ENCODE measurements around the gene PKP1. TPM values are rescaled to one million over a fixed set of nuclear protein-coding genes. Genes with fewer than 3 reads are reported as not detected.
"Not testable (repeated sequence)": the region's sequence is repeated elsewhere in the genome, so short reads cannot be mapped to it uniquely, and the experiment has no call there.

The PKP1 gene
- polyA plus RNA-seq, 1 donor from 2014 or later = not detected

DNA sequence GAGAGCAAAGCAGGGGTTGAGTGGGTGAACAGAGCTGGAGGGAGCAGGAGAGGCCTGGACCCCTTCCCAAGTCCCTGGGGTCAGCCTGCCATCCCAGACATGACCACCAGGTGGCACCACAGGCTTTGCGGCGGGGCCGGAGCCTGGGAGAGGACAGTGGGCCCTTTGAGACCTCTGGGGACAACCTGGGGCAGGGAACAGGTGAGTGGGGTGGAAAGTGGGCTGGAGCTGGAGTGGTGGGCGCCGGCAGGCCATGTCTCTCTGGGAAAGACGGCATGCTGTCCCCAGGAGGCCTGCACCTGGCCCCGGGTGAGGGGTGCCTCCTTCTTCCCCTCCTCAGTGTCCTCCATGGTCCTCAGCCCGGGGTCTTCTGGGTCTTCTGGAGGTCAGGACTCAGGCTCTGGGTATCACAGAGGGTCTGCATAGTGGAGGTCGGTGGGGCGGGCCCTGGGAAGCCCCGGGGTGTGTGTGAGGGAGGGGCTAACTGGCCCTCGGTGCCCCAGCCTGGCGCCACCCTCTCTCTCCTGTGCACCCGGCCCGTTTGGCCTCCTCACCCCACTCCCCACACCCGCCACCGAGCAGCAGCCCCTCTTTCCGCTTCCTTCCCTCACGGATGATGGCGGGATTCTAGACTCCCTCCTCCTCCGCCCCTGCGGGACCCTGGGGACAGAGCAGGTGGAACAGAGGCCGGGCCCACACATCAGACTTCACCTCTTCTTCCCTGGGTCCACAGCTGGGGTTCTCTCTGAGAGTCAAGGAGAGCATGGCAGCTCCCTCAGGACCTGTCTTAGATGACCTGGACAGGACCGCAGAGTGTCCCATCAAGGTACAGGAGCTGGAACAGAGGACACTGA is 28.5 kb upstream of the PKP1 start:
- peaks cover 5% of the 10 kb centered on the region for H3K27me3 Mint-ChIP-seq
- no peak overlapping the region for H3K27ac Mint-ChIP-seq
- no peaks in the 10 kb centered on the region for H3K36me3 Mint-ChIP-seq
- no peak overlapping the region for H3K4me3 Mint-ChIP-seq
- no peaks in the 10 kb centered on the region for H3K9me3 Mint-ChIP-seq
- H3K4me1 Mint-ChIP-seq = no peaks in the 10 kb centered on the region

DNA sequence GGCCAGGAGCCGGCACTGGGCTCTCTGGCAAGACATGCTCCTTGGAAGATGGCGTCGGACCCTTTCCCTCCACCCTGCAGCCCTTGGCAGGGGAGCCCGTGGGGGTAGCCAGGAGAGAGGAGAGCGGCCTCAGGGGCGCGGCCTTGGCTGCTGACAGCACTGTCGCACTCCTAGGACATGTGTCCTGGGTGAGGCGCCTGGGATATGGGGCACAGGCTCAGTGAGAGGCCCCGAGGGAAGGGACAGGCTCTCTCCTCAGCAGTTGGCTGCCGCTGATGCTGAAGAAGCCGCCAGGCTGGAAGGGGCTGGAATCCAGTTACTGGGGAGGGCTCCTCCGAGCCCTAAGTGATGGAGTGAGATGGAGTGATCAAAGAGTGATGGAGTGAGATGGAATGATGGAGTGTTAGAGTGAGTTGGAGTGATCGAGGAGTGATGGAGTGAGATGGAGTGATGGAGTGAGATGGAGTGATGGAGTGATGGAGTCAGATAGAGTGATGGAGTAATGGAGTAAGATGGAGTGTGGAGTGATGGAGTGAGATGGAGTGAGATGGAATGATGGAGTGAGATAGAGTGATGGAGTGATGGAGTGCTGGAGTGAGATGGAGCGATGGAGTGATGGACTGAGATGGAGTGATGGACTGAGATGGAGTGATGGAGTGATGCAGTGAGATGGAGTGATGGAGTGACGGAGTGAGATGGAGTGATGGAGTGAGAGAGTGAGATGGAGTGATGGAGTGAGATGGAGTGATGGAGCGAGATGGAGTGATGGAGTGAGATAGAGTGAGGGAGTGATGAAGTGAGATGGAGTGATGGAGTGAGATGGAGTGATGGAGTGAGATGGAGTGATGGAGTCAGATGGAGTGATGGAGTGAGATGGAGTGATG is 27.6 kb upstream of the PKP1 start:
- Mint-ChIP-seq H3K27ac (no peak overlapping the region), H3K4me1 (peaks cover 0 to 2% (median 2%) of the 10 kb centered on the region in 3 donors), H3K4me3 (no peak overlapping the region), H3K9me3 (no peaks in the 10 kb centered on the region), H3K27me3 (peaks cover 10% of the 10 kb centered on the region), H3K36me3 (no peaks in the 10 kb centered on the region)

DNA sequence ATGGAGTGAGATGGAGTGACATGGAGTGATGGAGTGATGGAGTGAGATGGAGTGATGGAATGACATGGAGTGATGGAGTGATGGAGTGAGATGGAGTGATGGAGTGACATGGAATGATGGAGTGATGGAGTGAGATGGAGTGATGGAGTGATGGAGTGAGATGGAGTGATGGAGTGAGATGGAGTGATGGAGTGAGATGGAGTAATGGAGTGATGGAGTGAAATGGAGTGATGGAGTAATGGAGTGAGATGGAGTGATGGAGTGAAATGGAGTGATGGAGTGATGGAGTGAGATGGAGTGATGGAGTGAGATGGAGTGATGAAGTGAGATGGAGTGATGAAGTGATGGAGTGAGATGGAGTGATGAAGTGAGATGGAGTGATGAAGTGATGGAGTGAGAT is 25.2 kb upstream of the PKP1 start:
- H3K36me3 Mint-ChIP-seq, H3K27ac Mint-ChIP-seq, H3K9me3 Mint-ChIP-seq, H3K4me3 Mint-ChIP-seq, H3K4me1 Mint-ChIP-seq: not testable (repeated sequence)
- peaks cover 13% of the 10 kb centered on the region for H3K27me3 Mint-ChIP-seq

DNA sequence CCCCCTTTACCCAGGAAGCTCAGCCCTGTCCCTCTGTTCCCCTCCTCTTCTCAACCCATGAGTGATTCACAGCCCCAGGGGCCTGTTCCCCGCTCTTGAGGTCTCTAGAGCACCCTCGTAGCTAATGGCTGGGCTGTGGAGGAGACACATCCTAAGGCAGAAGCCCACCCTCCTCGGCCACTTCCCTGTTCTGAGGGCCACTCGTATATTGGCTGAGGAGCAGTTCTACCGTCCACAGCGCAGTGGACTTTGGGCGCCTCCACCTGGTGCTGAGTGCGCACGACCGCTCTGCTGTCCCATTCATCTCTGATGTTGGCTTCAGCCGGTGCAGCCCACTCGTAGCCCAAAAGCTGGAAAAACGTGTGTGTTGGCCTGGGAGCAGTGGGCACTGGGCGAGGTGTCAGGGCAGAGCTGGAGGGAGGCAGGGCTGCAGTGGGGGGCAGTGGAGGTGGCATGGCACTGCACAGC is 24.5 kb upstream of the PKP1 start:
- Mint-ChIP-seq H3K9me3 (no peaks in the 10 kb centered on the region), H3K4me3 (no peak overlapping the region), H3K36me3 (no peaks in the 10 kb centered on the region), H3K27me3 (peaks cover 13% of the 10 kb centered on the region), H3K4me1 (peaks cover 0 to 2% (median 2%) of the 10 kb centered on the region in 3 donors), H3K27ac (no peak overlapping the region)

DNA sequence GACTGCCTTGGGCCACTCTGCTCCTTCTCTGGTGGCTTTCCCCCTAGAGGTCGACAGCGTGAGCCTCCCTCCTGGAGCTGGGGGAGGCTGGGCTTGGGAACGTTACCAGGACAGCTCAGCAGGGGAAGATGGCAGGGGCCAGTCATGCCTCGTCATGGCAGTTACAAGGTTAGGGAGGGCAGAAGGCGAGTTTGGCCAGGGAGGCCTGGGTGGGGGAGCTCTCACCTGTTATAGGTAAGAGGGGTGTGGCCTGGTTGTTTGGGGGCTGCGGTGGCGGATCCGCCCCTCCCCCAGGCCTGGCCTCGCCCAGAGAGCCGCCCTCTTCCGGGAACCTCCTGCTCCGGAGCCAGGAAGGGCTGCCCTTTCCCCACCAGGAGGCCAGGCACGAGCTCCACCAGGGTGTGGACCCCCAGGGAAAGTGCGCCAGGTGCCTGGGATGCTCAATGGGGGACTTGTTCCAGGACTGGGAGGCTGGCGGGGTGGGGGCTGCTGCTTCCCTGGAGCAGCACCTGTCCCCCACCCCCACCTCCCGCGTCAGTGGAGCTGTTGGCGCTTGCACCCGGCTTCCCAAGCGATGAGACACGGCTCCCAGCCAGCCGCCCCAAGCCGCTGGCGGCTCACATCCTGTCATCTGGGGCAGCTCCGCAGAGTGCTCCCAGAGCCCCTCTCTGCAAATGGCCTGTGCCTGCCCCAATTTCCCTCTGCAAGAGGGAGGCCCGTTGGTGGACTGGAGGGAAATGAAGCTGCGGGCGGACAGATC is 23.6 kb upstream of the PKP1 start:
- Mint-ChIP-seq H3K4me3 (no peak overlapping the region), H3K27me3 (peaks cover 13% of the 10 kb centered on the region), H3K4me1 (peaks cover 0 to 2% (median 2%) of the 10 kb centered on the region in 3 donors), H3K9me3 (no peaks in the 10 kb centered on the region), H3K36me3 (no peaks in the 10 kb centered on the region), H3K27ac (no peak overlapping the region)

DNA sequence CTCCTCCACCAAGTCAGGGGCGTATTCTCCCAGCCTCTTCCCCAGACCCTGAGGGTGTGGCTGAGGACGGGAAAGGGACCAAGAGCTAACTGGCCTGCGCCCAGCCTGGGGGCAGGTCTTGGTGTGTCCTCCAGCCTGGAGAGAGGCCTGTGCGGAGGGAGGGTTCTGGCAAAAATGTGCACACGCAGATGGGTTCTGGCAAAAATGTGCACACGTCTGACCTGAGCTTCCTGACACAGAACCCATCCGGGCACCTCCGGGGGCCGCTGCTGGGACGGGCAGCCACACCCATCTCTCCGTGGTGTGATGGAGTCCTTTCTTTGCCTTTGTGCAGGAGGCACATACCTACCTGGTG is 23.1 kb upstream of the PKP1 start:
- Mint-ChIP-seq H3K27ac (no peak overlapping the region), H3K36me3 (no peaks in the 10 kb centered on the region), H3K9me3 (no peaks in the 10 kb centered on the region), H3K4me1 (peaks cover 0 to 2% (median 2%) of the 10 kb centered on the region in 3 donors), H3K27me3 (peaks cover 13% of the 10 kb centered on the region), H3K4me3 (no peak overlapping the region)

DNA sequence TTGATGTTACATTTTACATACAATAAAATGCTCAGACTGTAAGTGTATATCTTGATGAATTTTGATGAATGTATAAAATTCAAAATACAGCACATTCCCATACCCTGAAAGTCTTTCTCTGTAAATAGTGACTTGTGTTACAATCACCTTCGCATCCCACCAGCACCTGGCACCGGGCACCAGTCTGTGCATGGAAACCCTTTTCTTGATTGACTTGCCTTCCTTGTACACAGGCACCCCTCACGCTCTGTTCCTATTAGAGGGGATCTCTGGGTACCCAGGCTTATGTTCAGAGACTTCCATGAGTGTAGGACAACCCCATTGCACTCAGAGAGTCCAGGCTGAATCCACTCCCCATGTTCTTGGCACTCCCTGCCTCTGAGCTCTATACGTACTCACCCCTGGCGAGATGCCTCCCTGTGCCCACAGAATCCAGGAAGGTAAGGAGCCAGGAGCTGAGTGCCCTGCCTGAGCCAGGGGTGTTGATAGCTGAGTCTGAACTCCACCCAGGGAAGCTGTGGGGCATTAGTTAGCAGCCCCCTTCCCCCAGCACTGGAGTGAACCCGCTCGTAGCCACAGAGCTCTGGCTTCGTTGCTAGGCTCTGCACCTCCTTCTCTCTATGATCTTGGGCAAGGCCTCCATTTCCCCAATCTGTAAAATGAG is 22.5 kb upstream of the PKP1 start:
- Mint-ChIP-seq H3K27ac (no peak overlapping the region), H3K4me1 (peaks cover 0 to 2% (median 2%) of the 10 kb centered on the region in 3 donors), H3K9me3 (no peaks in the 10 kb centered on the region), H3K27me3 (peaks cover 16% of the 10 kb centered on the region), H3K36me3 (no peaks in the 10 kb centered on the region), H3K4me3 (no peak overlapping the region)

DNA sequence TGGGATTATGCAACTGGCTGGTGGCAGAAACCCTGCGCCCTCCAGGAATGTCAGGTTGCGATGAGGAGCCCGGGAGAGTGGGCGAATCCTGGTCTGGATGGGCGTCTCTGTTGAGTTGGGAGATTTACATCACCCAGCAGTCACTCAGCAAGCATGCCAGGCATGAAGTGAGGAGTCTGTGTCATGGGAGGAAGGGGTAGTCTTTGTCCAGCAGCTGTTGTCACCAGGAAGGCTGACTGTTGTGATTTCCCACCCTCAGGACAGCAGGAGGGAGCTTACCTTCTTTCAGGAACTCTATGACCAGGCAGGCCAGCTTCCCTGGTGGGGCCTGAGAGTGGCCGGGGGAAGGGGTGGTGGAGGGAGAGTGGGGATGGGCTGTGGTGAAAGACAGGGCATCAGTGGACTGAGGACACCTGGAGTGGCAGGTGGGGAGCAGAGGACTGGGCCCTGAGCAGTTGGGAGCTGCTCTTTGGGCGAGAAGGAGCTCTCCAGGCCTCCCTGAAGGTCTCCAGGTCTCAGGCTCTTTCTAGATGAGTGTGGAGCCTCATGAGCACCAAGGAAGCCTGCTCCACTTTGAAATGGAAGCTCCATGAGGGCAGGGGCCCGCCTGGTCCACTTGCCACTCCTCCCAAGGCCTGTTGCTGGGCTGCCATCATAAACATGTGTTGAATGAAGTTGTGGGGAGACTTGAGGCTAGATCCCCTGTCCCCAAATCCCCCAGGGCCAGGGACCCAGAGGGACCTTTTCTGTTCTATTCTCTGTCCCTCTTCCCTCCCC is 21.3 kb upstream of the PKP1 start:
- Mint-ChIP-seq H3K4me1 (peaks cover 0 to 2% (median 2%) of the 10 kb centered on the region in 3 donors), H3K4me3 (no peak overlapping the region), H3K27ac (no peak overlapping the region), H3K9me3 (no peaks in the 10 kb centered on the region), H3K27me3 (peaks cover 16% of the 10 kb centered on the region), H3K36me3 (no peaks in the 10 kb centered on the region)

DNA sequence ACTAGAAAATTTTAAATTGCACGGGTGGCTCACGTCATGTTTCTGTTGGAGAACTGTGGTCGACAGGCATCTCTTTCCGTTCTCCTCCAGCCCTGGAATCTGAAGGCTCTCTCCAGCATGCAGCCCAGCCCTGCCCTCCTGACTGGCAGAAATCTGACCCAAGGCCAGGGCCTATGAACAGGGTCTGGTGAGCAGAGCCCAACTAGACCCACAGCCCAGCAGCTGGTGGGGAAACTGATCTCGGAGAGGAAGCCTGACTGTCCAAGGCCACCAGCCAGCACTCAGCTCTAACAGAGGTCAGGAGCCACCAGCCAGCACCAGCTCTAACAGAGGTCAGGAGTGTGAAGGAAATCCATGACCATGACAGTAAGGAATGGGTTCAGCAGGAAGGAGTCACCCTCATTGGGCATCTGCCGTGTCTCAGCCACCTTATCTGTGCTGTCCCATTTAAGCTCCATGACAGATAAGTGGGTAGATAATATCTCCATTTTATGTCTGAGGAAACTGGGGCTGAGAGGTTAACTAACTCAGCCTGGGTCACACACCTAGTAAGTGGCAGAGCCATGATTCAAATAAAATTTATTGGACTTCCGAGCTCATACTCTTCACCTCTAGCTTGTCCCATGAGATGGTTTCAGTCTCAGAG is 20.2 kb upstream of the PKP1 start:
- H3K4me1 Mint-ChIP-seq = peaks cover 0 to 2% (median 2%) of the 10 kb centered on the region in 3 donors
- peaks cover 18% of the 10 kb centered on the region for H3K27me3 Mint-ChIP-seq
- no peaks in the 10 kb centered on the region for H3K36me3 Mint-ChIP-seq
- H3K27ac Mint-ChIP-seq = no peak overlapping the region
- H3K9me3 Mint-ChIP-seq = no peaks in the 10 kb centered on the region
- no peak overlapping the region for H3K4me3 Mint-ChIP-seq

DNA sequence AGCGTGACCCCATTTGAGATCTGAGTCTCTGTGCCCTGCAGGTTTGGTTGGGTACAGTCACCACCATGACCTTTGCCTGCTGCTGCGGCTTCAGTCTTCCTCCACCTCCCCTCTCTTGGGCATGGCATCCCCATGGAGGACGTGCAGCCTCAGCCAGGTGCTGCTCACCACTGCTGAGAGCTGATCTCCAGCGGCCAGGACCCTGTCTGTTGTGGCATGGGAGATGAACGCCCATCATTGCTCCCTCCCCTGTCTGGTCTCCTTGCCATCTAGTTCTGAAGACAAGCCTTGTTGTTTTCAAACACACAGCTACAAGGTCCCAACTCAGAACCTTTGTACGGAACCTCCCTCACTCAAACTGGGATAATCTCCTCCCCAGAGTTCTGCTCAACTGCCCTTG is 19.2 kb upstream of the PKP1 start:
- Mint-ChIP-seq H3K4me1 (peaks cover 0 to 2% (median 2%) of the 10 kb centered on the region in 3 donors), H3K36me3 (no peaks in the 10 kb centered on the region), H3K4me3 (no peak overlapping the region), H3K27ac (no peak overlapping the region), H3K9me3 (no peaks in the 10 kb centered on the region), H3K27me3 (peaks cover 19% of the 10 kb centered on the region)

DNA sequence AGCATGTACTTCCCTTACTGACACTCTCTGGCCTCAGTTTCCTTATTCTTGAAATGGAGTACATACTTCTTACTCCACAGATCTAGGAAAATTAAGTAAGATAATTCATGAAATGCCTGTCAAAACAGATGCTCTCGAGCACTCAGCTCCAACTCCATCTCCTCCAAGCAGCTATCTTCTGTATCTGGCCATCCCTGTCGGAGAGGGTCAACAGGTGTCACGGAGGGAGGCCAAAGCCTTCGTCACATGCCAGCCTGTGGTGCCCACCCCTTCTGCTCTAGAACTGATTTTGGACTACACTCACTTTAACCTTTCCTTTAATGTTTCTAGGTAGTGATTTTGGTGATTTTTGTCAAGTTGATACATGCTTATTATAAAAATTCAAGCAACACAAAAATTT is 18.8 kb upstream of the PKP1 start:
- no peak overlapping the region for H3K4me3 Mint-ChIP-seq
- H3K9me3 Mint-ChIP-seq = no peaks in the 10 kb centered on the region
- no peaks in the 10 kb centered on the region for H3K36me3 Mint-ChIP-seq
- H3K27me3 Mint-ChIP-seq = peaks cover 23% of the 10 kb centered on the region
- no peak overlapping the region for H3K27ac Mint-ChIP-seq
- peaks cover 0 to 2% (median 2%) of the 10 kb centered on the region in 3 donors for H3K4me1 Mint-ChIP-seq

DNA sequence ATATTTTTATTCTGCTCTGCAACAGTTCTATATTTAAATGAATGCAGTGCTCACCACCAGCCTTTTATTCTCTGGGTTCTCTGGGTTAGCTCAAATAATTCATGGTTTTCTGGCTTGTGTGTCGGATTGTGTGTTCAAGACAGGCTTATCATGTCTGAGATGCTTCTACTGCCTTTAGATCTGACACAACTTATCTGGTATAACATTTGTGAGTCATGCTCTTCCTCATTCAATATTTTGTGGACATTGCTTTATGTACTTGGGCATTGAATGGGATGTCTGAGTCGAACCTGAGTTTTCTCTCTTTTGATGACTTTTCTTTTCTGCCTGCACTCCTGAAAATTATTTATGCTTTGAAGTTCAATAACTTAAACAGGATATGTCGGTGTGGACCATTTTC is 17.6 kb upstream of the PKP1 start:
- Mint-ChIP-seq H3K4me3 (no peak overlapping the region), H3K36me3 (no peaks in the 10 kb centered on the region), H3K4me1 (no peaks in the 10 kb centered on the region), H3K9me3 (no peaks in the 10 kb centered on the region), H3K27ac (no peak overlapping the region), H3K27me3 (peaks cover 22% of the 10 kb centered on the region)

DNA sequence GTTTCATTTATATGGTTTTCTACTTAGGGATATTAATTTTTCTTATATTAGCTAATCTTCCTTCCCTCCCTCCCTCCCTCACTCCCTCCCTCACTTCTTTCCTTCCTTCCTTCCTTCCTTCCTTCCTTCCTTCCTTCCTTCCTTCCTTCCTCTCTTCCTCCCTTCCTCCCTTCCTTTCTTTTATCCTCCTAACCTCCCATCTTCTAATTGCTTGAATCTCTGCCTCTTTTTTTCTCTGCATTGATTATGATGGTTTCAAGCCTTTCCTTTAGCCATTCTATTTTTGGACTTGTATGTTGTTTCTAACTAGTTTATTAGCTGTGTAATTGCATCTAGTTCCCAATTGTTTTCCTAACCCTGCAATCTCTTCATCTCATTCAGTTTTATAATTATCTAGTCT is 17.0 kb upstream of the PKP1 start:
- Mint-ChIP-seq H3K9me3 (no peaks in the 10 kb centered on the region), H3K27ac (no peak overlapping the region), H3K4me1 (no peaks in the 10 kb centered on the region), H3K36me3 (no peaks in the 10 kb centered on the region), H3K4me3 (no peak overlapping the region), H3K27me3 (peaks cover 17% of the 10 kb centered on the region)

All from IgD-negative memory B cell (primary cell).